ENCODE results near the gene MPST.

- TF ChIP-seq CTCF (IDR thresholded peaks at IDR 0.05; ENCODE audit: low read depth, low read length) (no peak), EZH2phosphoT487 (IDR thresholded peaks at IDR 0.05; ENCODE audit: low read depth) (no peak)
Observed at GRCh38 chr22:37022483-37023337, 3.2 kb downstream of the MPST start.

All from OCI-LY3 (cell line).